Mesenchymal stem cell (in vitro differentiated cells and primary cell): ENCODE results near the gene PTP4A2.

Experiments
- DNase-seq: peaks from one replicate; pipeline ENCODE4 v3.0.0-alpha.2; 2013
- H2AFZ ChIP-seq: one replicate; pipeline ENCODE4 v1.6.1; 2013; ENCODE audit warnings: low read depth, mild to moderate bottlenecking, control low read depth, inconsistent platforms, low read length, moderate library complexity
- H2AK5ac ChIP-seq: 2 replicates; pipeline ENCODE4 v1.6.1; 2013; ENCODE audit warnings: low read length, moderate library complexity, mild to moderate bottlenecking, inconsistent platforms; ENCODE audit not compliant: severe bottlenecking
- H2BK120ac ChIP-seq: one replicate; pipeline ENCODE4 v1.6.1; 2013; ENCODE audit warnings: low read depth, mild to moderate bottlenecking, inconsistent platforms, low read length, moderate library complexity
- H2BK12ac ChIP-seq, 2 experiments: one replicate each; pipeline ENCODE4 v1.6.1; 2013; ENCODE audit warnings: inconsistent platforms in 2 of 2, low read length in 2 of 2, mild to moderate bottlenecking in 2 of 2, moderate library complexity in 2 of 2, control low read depth in 1 of 2
- H2BK15ac ChIP-seq: one replicate; pipeline ENCODE4 v1.6.1; 2013; ENCODE audit warnings: mild to moderate bottlenecking, low read depth, inconsistent platforms; ENCODE audit not compliant: poor library complexity, severe bottlenecking
- H2BK5ac ChIP-seq: 2 replicates; pipeline ENCODE4 v1.6.1; 2013; ENCODE audit warnings: low read depth, mild to moderate bottlenecking, low read length, control low read depth, inconsistent platforms; ENCODE audit not compliant: poor library complexity, severe bottlenecking
- H3K14ac ChIP-seq, 2 experiments: one replicate each; pipeline ENCODE4 v1.6.1; 2013; ENCODE audit warnings: inconsistent platforms in 2 of 2, low read length in 2 of 2, control low read depth in 1 of 2, mild to moderate bottlenecking in 1 of 2, moderate library complexity in 1 of 2
- H3K18ac ChIP-seq, 2 experiments: one replicate each; pipeline ENCODE4 v1.6.1; 2013; ENCODE audit warnings: inconsistent platforms in 2 of 2, low read length in 2 of 2, control low read depth in 1 of 2, low read depth in 1 of 2, mild to moderate bottlenecking in 1 of 2
- H3K23ac ChIP-seq, 2 experiments: one replicate each; pipeline ENCODE4 v1.6.1; 2013; ENCODE audit warnings: inconsistent platforms in 2 of 2, low read length in 2 of 2, mild to moderate bottlenecking in 2 of 2, moderate library complexity in 2 of 2, control low read depth in 1 of 2
- H3K27ac ChIP-seq: 2 replicates; pipeline ENCODE4 v1.5.1; 2013; ENCODE audit warnings: mild to moderate bottlenecking, moderate library complexity, low read length, control low read depth, inconsistent platforms; ENCODE audit not compliant: poor library complexity, severe bottlenecking
- H3K27me3 ChIP-seq, 2 experiments: 2 replicates each; pipeline versions ENCODE4 v1.6.1 to v1.7.0; 2013; ENCODE audit warnings: low read length in 2 of 2, mild to moderate bottlenecking in 2 of 2, moderate library complexity in 2 of 2, control low read depth in 1 of 2, inconsistent platforms in 1 of 2; ENCODE audit not compliant: control insufficient read depth in 1 of 2, insufficient read depth in 1 of 2
- H3K36me3 ChIP-seq, 2 experiments: 2 replicates each; pipeline versions ENCODE4 v1.6.1 to v1.7.0; 2013; ENCODE audit warnings: low read length in 2 of 2, control low read depth in 1 of 2, inconsistent platforms in 1 of 2, low read depth in 1 of 2, mild to moderate bottlenecking in 1 of 2; ENCODE audit not compliant: insufficient read depth in 2 of 2, control insufficient read depth in 1 of 2
- H3K4ac ChIP-seq, 2 experiments: one replicate each; pipeline ENCODE4 v1.6.1; 2013; ENCODE audit warnings: inconsistent platforms in 2 of 2, low read length in 2 of 2, mild to moderate bottlenecking in 2 of 2, moderate library complexity in 2 of 2, control low read depth in 1 of 2, low read depth in 1 of 2
- H3K4me1 ChIP-seq: 2 replicates; pipeline ENCODE4 v1.6.1; 2013; ENCODE audit warnings: low read depth, low read length, control low read depth; ENCODE audit not compliant: control insufficient read depth, insufficient read depth
- H3K4me2 ChIP-seq: 2 replicates; pipeline ENCODE4 v1.6.1; 2013; ENCODE audit warnings: low read length, mild to moderate bottlenecking, inconsistent platforms; ENCODE audit not compliant: poor library complexity, severe bottlenecking
- H3K4me3 ChIP-seq, 2 experiments: 2 replicates each; pipeline versions ENCODE4 v1.5.1 to v1.7.0; 2013; ENCODE audit warnings: low read length in 2 of 2, mild to moderate bottlenecking in 2 of 2, control low read depth in 1 of 2, low read depth in 1 of 2; ENCODE audit not compliant: insufficient read depth in 1 of 2
- H3K79me1 ChIP-seq: replicated peaks from 2 replicates; pipeline ENCODE4 v1.6.1; 2013; ENCODE audit warnings: mild to moderate bottlenecking, control low read depth, low read length, inconsistent platforms; ENCODE audit not compliant: poor library complexity, severe bottlenecking
- H3K9ac ChIP-seq: 2 replicates; pipeline ENCODE4 v1.7.0; 2013; ENCODE audit warnings: mild to moderate bottlenecking, low read length, moderate library complexity
- H3K9me3 ChIP-seq: 2 replicates; pipeline ENCODE4 v1.7.0; 2013; ENCODE audit warnings: mild to moderate bottlenecking, low read length; ENCODE audit not compliant: control insufficient read depth
- H4K8ac ChIP-seq: one replicate; pipeline ENCODE4 v1.6.1; 2013; ENCODE audit warnings: inconsistent platforms, mild to moderate bottlenecking, low read length, moderate library complexity
- H4K91ac ChIP-seq: one replicate; pipeline ENCODE4 v1.6.1; 2013; ENCODE audit warnings: mild to moderate bottlenecking, low read length, inconsistent platforms
- WGBS: methylation state at CpG from one replicate; pipeline ENCODE4 v1.1.7; 2013; ENCODE audit warnings: mixed read lengths; 5-methylcytosine and 5-hydroxymethylcytosine counted together

PTP4A2 gene

DNA sequence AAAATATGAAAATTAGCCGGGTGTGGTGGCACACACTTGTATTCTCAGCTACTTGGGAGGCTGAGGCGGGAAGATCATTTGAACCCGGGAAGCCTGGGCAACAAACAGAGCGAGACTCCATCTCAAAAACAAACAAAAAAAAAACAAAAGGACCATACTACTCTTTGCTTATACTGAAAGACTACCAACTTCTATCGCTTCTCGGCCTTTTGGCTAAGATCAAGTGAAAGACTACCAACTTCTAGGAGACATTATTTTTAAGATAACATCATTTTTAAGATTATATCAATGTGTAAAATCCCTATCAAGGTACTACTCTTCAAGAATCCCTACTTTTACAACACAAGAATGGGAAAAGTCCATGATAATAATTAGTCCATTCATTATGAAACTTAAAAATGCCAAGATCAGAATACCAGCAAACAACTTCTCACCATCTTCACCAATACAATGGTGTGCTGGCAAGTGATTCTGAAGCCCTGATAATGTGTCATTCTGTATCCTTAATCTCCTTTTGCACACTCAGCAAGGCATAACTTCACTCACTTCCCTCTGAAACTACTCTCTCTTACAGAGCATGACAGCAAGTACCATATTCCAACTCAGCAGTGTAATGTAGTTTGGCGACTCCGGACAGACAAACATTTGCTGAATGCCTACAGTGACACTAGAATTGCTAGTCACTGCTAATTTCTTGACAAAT lies 1.7 kb downstream of the PTP4A2 start:
- H4K91ac ChIP-seq = no peak overlapping the region
- DNase-seq = no peak
- H3K14ac ChIP-seq = no peak overlapping the region
- H2BK15ac ChIP-seq = no peak overlapping the region
- H3K18ac ChIP-seq = no peak overlapping the region
- H4K8ac ChIP-seq = no peak overlapping the region
- no peak overlapping the region for H2AK5ac ChIP-seq
- WGBS = 76% methylated on average over 7 of the region's 8 CpGs
- no peaks in the 10 kb centered on the region for H3K9me3 ChIP-seq
- peak overlapping the region in 1 of 2 experiments; percentile 97 for H3K4me3 ChIP-seq
- H3K36me3 ChIP-seq = peaks cover 0 to 6% of the 10 kb centered on the region in 2 experiments
- H3K27me3 ChIP-seq = no peaks in the 10 kb centered on the region
- no peak overlapping the region for H3K23ac ChIP-seq
- H3K27ac ChIP-seq = no peak overlapping the region
- no peak overlapping the region for H2AFZ ChIP-seq
- no peaks in the 10 kb centered on the region for H3K79me1 ChIP-seq
- H3K9ac ChIP-seq = peak overlapping the region; percentile 95
- peaks cover 22% of the 10 kb centered on the region for H3K4me1 ChIP-seq
- peak overlapping the region; percentile 45 for H3K4me2 ChIP-seq
- H3K4ac ChIP-seq = no peak overlapping the region
- no peak overlapping the region for H2BK5ac ChIP-seq
- H2BK12ac ChIP-seq = no peak overlapping the region
- no peak overlapping the region for H2BK120ac ChIP-seq

- H3K4me2 ChIP-seq = peak overlapping the region; percentile 64
- no peak overlapping the region for H2BK15ac ChIP-seq
- H3K36me3 ChIP-seq = peaks cover 0 to 10% of the 10 kb centered on the region in 2 experiments
- no peak overlapping the region for H2BK5ac ChIP-seq
- no peak overlapping the region for H2BK120ac ChIP-seq
- H2AFZ ChIP-seq = no peak overlapping the region
- H3K27me3 ChIP-seq = no peaks in the 10 kb centered on the region
- no peak overlapping the region for H3K23ac ChIP-seq
- no peak overlapping the region for H4K8ac ChIP-seq
- no peaks in the 10 kb centered on the region for H3K9me3 ChIP-seq
- peak overlapping the region; percentile 8 for H2AK5ac ChIP-seq
- DNase-seq = no peak
- no peak overlapping the region for H4K91ac ChIP-seq
- no peak overlapping the region for H3K4ac ChIP-seq
- H2BK12ac ChIP-seq = no peak overlapping the region
- no peak overlapping the region for H3K18ac ChIP-seq
- H3K4me3 ChIP-seq = peak overlapping the region in 1 of 2 experiments; percentile 97
- peak overlapping the region; percentile 66 for H3K27ac ChIP-seq
- H3K14ac ChIP-seq = no peak overlapping the region
- H3K79me1 ChIP-seq = no peaks in the 10 kb centered on the region
- H3K9ac ChIP-seq = peak overlapping the region; percentile 95
- WGBS = 49% methylated on average over 7 of the region's 8 CpGs
- H3K4me1 ChIP-seq = peaks cover 22% of the 10 kb centered on the region
Measured at GRCh38 chr1:31934706-31935629, 3.2 kb downstream of the PTP4A2 start.

GRCh38 chr1:31932491-31933316 lies 5.5 kb downstream of the PTP4A2 start:
- no peak overlapping the region for H3K4me2 ChIP-seq
- H3K4me1 ChIP-seq = peaks cover 10% of the 10 kb centered on the region
- no peak overlapping the region for H2AK5ac ChIP-seq
- no peak for DNase-seq
- no peak overlapping the region for H3K23ac ChIP-seq
- no peaks in the 10 kb centered on the region for H3K27me3 ChIP-seq
- peak overlapping the region; percentile 70 for H3K9ac ChIP-seq
- no peak overlapping the region for H2BK12ac ChIP-seq
- peaks cover 0 to 10% of the 10 kb centered on the region in 2 experiments for H3K36me3 ChIP-seq
- H3K27ac ChIP-seq = peak overlapping the region; percentile 53
- H2BK15ac ChIP-seq = no peak overlapping the region
- no peak overlapping the region for H3K14ac ChIP-seq
- WGBS = 70% methylated on average over 3 of the region's 6 CpGs
- H3K79me1 ChIP-seq = no peaks in the 10 kb centered on the region
- peak overlapping the region in 1 of 2 experiments; percentile 62 for H3K18ac ChIP-seq
- H3K9me3 ChIP-seq = no peaks in the 10 kb centered on the region
- H2BK120ac ChIP-seq = no peak overlapping the region
- no peak overlapping the region for H4K91ac ChIP-seq
- H2BK5ac ChIP-seq = no peak overlapping the region
- H4K8ac ChIP-seq = no peak overlapping the region
- H2AFZ ChIP-seq = no peak overlapping the region
- no peak overlapping the region for H3K4ac ChIP-seq
- H3K4me3 ChIP-seq = peak overlapping the region in 1 of 2 experiments; percentile 59
